Erythroblast (primary cell): Measurements from ENCODE around the gene ALOXE3.
A peak's percentile ranks its signal among the peaks of the same experiment; 100 is the strongest.

Experiments used
- DNase-seq, 2 experiments: peaks; one replicate each; lab custom pipeline; 2025; lab: John Stamatoyannopoulos, UW
- GATA1 ChIP-seq: IDR thresholded peaks from 2 replicates; pipeline ENCODE4 v1.6.1; 2011; ENCODE audit warnings: low read depth, mild to moderate bottlenecking, control low read depth, low read length, moderate library complexity
- POLR2A ChIP-seq: IDR thresholded peaks from 2 replicates; pipeline ENCODE4 v1.6.1; 2011; ENCODE audit warnings: mild to moderate bottlenecking, low read length

The ALOXE3 gene

GRCh38 chr17:8117980-8118768 lies at the start of gene ALOXE3:
ALOXE3 (minus strand) TSS chr17:8118514; CDS start chr17:8117990, 524 bp downstream.
- no peak for TF ChIP-seq POLR2A
- no peak for TF ChIP-seq GATA1
- peak; percentile 50 to 74 for DNase-seq

- TF ChIP-seq POLR2A (no peak), GATA1 (no peak)
- no peak for DNase-seq
Observed at GRCh38 chr17:8167526-8167925, 49.2 kb upstream of the ALOXE3 start.

DNA sequence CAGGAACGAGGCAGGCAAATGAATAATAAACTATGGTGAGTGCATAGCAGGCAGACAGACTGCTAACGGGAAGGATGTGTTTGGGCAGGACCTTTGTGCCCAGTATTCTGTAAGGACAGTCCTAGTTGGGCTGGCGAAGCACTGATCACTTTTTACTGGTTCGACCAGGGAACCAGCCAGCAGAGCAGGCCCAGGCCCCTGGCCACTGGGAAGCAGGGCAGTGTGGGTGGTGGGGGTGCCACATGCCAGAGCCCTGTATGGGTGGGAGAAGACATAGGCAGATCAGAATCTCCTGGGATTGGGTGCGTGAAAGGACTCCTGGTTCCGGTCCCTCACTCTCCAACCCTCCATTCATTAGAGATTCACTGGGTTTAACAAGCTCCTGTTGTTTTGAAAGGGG lies 48.4 kb upstream of the ALOXE3 start:
- TF ChIP-seq POLR2A: no peak
- TF ChIP-seq GATA1: no peak
- DNase-seq: no peak

DNA sequence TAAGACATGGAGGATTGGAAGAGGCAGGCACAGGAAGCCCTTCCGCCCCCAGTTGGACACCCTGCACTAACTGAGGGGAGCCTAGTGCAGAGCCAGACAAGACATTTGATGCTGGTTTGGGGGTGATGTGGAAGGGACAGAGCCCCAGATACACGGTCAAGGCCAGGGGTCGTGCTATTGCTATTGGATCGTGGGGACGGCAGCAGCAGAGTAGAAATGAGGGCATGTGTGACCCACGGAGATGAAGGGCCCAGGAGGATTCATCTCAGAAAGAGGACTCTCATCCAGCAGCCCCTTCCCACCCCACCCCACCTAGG lies 46.5 kb upstream of the ALOXE3 start:
- no peak for DNase-seq
- TF ChIP-seq GATA1 (no peak), POLR2A (no peak)

GRCh38 chr17:8163978-8164814 lies 45.9 kb upstream of the ALOXE3 start:
- DNase-seq: peak; percentile 65 to 75
- peak; percentile 56 for TF ChIP-seq POLR2A
- TF ChIP-seq GATA1: no peak

DNA sequence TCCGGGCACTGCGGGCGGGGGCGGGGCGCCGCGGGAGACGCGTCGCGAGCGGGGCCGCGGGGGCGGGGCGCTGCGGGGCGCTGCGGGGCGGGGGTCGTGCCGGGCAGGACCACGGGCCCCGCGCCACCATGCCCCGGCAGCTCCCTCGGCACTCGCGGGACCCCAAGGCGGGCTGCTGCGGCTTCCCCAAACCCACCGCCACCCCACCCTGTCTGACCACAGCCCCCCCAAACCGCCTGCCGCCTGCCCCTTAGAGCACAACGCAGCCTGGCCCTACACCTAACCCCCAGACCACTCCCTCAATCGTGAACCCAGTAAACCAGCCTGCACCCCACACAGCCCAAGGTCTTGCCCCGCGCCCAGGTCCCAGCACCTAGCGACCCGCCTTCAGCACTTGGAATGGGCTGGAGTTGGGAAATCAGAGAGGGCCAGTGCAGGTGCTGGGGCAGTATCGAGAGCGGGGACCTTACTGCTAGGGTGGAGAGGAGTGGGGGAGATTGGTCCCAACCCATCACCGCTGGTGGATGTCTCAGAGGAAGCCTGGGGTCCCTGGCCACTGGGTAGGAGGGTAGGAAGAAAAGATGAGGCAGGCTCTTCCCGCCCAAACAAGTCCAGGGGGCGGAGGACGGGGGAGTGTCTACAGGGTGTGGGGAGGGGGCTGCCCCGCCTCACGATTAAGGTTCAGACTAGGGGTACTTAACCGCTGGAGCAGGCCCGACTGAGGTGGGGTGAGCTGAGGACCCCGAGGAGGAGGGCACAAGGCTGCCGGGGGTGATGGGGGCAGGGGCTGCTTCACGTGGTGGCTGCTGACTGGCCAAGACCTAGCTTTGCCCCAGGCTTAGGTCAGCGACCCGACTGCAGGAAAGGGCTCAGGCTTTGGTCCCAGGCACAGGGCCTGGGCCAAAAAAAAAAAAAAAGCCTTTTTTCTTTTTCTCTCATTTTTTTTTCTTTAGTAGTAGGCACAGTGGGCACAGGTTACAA lies 45.0 kb upstream of the ALOXE3 start:
- TF ChIP-seq GATA1 (no peak), POLR2A (no peak)
- peak; percentile 55 to 67 for DNase-seq

GRCh38 chr17:8162233-8162996 lies 44.1 kb upstream of the ALOXE3 start, which contains the start of gene VAMP2:
VAMP2 (minus strand) TSS chr17:8162948; CDS start chr17:8162879, 69 bp downstream.
- TF ChIP-seq GATA1 (no peak), POLR2A (peak; percentile 58)
- peak; percentile 88 to 95 for DNase-seq

- TF ChIP-seq GATA1: no peak
- TF ChIP-seq POLR2A: no peak
Observed at GRCh38 chr17:8161289-8162232, 43.2 kb upstream of the ALOXE3 start.

GRCh38 chr17:8160741-8161221 lies 42.5 kb upstream of the ALOXE3 start:
- TF ChIP-seq POLR2A (no peak), GATA1 (no peak)
- DNase-seq: no peak

More at GRCh38 chr17:8161289-8162232, 43.2 kb upstream of the ALOXE3 start:
- no peak for DNase-seq

DNA sequence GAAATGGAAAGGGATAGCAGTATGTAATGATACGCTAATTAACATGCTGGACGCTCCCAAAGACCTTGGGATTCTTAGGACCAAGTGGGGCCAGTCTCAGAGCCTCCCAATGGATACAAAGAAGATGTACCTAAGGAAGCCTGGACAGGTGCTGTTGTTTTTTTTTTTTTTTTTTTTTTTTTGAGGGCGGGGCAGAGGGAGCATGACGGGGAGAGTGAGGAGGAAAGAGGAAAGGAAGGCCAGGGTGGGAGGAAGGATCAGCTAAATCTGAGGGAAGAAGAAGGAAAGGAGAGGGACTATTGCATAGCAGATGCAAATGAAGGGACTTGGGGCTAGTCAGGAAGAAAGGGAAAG lies 41.9 kb upstream of the ALOXE3 start:
- DNase-seq: no peak
- no peak for TF ChIP-seq POLR2A
- no peak for TF ChIP-seq GATA1

DNA sequence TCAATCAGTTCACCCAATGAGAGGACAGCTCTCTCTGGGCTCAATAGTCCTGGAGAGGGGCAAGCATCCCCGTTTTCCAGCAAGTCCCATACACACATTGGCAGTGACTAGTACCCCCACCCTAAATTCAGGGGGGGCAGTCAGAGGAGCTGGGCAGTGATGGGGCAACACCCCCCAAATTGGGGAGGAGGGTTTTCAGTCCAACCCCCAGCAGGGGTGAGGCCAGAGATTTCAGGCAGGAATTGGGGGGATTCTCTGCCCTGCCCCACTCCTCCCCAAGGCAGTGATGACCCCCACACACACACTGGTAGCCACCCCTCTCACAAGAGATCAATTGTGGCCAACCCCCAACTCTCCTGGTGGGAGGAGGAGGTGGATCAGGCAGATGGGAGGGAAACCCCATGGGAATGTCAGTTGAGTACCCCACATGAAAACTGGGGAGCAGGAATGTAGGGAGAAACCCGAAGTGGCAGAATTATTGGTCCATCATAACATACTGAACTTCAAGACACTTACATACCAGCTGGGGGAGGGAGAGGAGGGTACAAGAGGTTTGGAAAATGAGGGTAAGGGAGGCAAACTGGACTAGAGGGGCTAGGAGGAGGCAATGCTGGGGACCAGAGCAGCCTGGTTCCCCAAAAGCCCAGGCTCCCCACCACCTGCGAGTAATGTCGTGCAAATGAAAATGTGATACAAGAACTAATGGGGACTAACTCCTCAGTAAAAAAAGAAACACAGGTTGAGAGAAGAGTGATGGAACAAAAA lies 41.3 kb upstream of the ALOXE3 start:
- no peak for TF ChIP-seq GATA1
- TF ChIP-seq POLR2A: no peak

GRCh38 chr17:8159032-8159400 lies 40.7 kb upstream of the ALOXE3 start:
- TF ChIP-seq POLR2A (no peak), GATA1 (no peak)
- DNase-seq: no peak

More for the DNA sequence above, 41.3 kb upstream of the ALOXE3 start:
- DNase-seq: no peak
